MG63 (cell line): ENCODE measurements around the gene CARD6. TPM values are rescaled to one million over a fixed set of nuclear protein-coding genes. Genes with fewer than 3 reads are reported as not detected.
"Not testable (repeated sequence)": the region's sequence is repeated elsewhere in the genome, so short reads cannot be mapped to it uniquely, and the experiment has no call there.

ENCODE experiments used
- DNase-seq: peaks from one replicate; pipeline ENCODE4 v3.0.0-alpha.2; 2020
- H3K27me3 ChIP-seq: fragments of 250-450 bp; sonication (Bioruptor Pico); 2 replicates; pipeline ENCODE4 v1.5.1; 2020; ENCODE audit warnings: mild to moderate bottlenecking, moderate library complexity
- H3K36me3 ChIP-seq: fragments of 250-450 bp; sonication (Bioruptor Pico); 2 replicates; pipeline ENCODE4 v1.5.1; 2020; ENCODE audit warnings: mild to moderate bottlenecking, moderate library complexity
- H3K4me3 ChIP-seq: fragments of 250-450 bp; sonication (Bioruptor Pico); 2 replicates; pipeline ENCODE4 v1.5.1; 2020; ENCODE audit warnings: mild to moderate bottlenecking, moderate library complexity
- H3K9me3 ChIP-seq: fragments of 250-450 bp; sonication (Bioruptor Pico); 2 replicates; pipeline ENCODE4 v1.5.1; 2020; ENCODE audit warnings: mild to moderate bottlenecking, moderate library complexity
- total RNA-seq: library from RNA; depleted of rRNA; stranded (reverse); fragments of >200 nt; shearing (Covaris generic); gene quantifications from 2 replicates; pipeline ENCODE4 v1.2.3, GENCODE V29; 2014; ENCODE audit warnings: low replicate concordance

The CARD6 gene
- total RNA-seq, 1 experiment from 2014 or later, result 2.4 TPM

- Histone ChIP-seq H3K4me3 (no peak overlapping the region), H3K36me3 (no peaks in the 10 kb centered on the region), H3K27me3 (no peaks in the 10 kb centered on the region), H3K9me3 (no peaks in the 10 kb centered on the region)
- no peak for DNase-seq
These were observed 3.4 kb downstream of the CARD6 start for GRCh38 chr5:40844565-40844964.

GRCh38 chr5:40846371-40846770 lies 5.2 kb downstream of the CARD6 start:
- Histone ChIP-seq H3K27me3 (no peaks in the 10 kb centered on the region), H3K36me3 (no peaks in the 10 kb centered on the region), H3K9me3 (no peaks in the 10 kb centered on the region), H3K4me3 (no peak overlapping the region)
- DNase-seq, result no peak

GRCh38 chr5:40847525-40847924 lies 6.4 kb downstream of the CARD6 start:
- no peak overlapping the region for H3K4me3 ChIP-seq
- no peaks in the 10 kb centered on the region for H3K36me3 ChIP-seq
- no peak for DNase-seq
- no peaks in the 10 kb centered on the region for H3K9me3 ChIP-seq
- no peaks in the 10 kb centered on the region for H3K27me3 ChIP-seq

DNA sequence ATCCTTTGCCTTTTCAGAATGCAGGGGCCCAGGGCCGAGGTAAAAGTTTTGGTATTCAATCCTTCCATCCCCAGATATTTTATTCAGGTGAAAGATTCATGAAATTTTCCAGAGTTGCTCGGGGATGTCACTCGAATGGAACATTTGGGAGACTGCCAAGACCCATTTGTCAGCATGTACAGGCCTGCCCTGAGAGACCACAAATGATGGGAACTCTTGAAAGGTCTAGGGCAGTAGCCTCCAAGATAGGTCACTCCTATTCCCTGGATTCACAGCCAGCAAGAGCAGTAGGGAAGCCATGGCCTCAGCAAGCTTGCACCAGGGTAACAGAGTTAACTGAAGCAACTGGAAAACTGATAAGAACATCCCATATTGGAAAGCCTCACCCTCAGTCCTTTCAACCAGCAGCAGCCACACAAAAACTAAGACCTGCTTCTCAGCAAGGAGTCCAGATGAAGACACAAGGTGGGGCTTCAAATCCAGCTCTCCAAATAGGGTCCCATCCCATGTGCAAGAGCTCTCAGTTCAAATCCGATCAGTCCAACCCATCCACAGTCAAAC lies 12.5 kb downstream of the CARD6 start:
- DNase-seq, result no peak
- no peaks in the 10 kb centered on the region for H3K36me3 ChIP-seq
- no peak overlapping the region for H3K4me3 ChIP-seq
- no peaks in the 10 kb centered on the region for H3K27me3 ChIP-seq
- H3K9me3 ChIP-seq, result no peaks in the 10 kb centered on the region

DNA sequence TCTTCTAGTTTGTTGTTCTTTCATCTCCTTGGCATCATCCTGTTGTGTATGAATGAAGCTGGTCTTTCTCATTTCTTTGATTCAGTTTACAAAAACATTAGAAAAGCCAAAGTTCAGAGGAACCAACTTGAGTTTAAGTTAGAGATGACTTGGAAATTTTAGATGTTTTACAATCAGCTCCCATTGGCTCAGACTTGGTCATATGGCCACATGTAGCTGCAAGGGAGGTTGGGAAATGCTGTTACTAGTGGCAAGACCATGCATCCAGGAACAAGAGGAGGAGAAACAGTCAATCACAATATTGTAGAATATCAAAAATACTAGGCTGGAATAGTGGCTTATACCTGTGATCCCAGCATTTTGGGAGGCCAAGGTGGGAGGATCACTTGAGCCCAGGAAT lies 19.5 kb downstream of the CARD6 start:
- Histone ChIP-seq H3K9me3 (no peaks in the 10 kb centered on the region), H3K36me3 (no peaks in the 10 kb centered on the region), H3K4me3 (no peak overlapping the region), H3K27me3 (no peaks in the 10 kb centered on the region)
- no peak for DNase-seq

GRCh38 chr5:40865004-40865403 lies 23.8 kb downstream of the CARD6 start:
- H3K4me3 ChIP-seq, H3K36me3 ChIP-seq, H3K9me3 ChIP-seq, DNase-seq, H3K27me3 ChIP-seq: not testable (repeated sequence)

GRCh38 chr5:40866844-40867243 lies 25.7 kb downstream of the CARD6 start:
- no peak for DNase-seq
- Histone ChIP-seq H3K27me3 (no peaks in the 10 kb centered on the region), H3K9me3 (no peaks in the 10 kb centered on the region), H3K36me3 (no peaks in the 10 kb centered on the region), H3K4me3 (no peak overlapping the region)

GRCh38 chr5:40869384-40869783 lies 28.2 kb downstream of the CARD6 start:
- no peaks in the 10 kb centered on the region for H3K36me3 ChIP-seq
- no peak overlapping the region for H3K4me3 ChIP-seq
- no peaks in the 10 kb centered on the region; the same call in 1 of the 2 replicates for H3K9me3 ChIP-seq
- DNase-seq, result no peak
- no peaks in the 10 kb centered on the region for H3K27me3 ChIP-seq

GRCh38 chr5:40871177-40871576 lies 30.0 kb downstream of the CARD6 start:
- H3K9me3 ChIP-seq, result no peaks in the 10 kb centered on the region; the same call in 1 of the 2 replicates
- no peaks in the 10 kb centered on the region for H3K27me3 ChIP-seq
- DNase-seq, result peak; percentile 31
- no peaks in the 10 kb centered on the region for H3K36me3 ChIP-seq
- no peak overlapping the region for H3K4me3 ChIP-seq

GRCh38 chr5:40872253-40872652 lies 31.1 kb downstream of the CARD6 start:
- not testable (repeated sequence) for H3K4me3 ChIP-seq, DNase-seq, H3K36me3 ChIP-seq, H3K9me3 ChIP-seq, H3K27me3 ChIP-seq

DNA sequence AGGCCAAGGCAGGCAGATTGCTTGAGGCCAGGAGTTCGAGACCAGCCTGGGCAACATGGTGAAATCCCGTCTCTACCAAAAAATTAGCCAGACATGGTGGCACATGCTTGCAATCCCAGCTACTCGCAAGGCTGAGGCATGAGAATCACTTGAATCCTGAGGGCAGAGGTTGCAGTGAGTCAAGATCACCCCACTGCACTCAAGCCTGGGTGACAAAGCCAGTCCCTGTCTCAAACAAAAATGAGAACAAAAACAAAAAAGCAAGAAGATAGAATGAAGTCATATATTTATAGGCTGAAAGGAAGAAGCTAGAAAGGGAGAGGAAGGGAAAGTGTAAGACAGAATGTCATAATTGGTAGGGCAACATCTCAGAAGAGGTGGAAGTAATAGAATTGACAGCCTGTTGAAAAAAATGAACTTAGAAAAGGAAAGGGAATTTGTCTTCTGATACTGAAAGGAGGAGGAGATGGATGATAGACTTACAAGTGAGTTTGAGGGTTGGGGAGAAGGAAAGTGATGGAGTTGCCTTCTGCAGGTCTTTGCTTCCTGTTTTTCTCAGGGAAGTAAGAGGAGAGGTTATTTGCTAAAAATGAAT lies 32.2 kb downstream of the CARD6 start:
- DNase-seq, result no peak
- no peak overlapping the region for H3K4me3 ChIP-seq
- no peaks in the 10 kb centered on the region for H3K27me3 ChIP-seq
- no peaks in the 10 kb centered on the region for H3K36me3 ChIP-seq
- peaks cover 4% of the 10 kb centered on the region; the same call in 1 of the 2 replicates for H3K9me3 ChIP-seq

- no peak for DNase-seq
- Histone ChIP-seq H3K9me3 (peaks cover 4% of the 10 kb centered on the region; the same call in 1 of the 2 replicates), H3K36me3 (no peaks in the 10 kb centered on the region), H3K27me3 (no peaks in the 10 kb centered on the region), H3K4me3 (no peak overlapping the region)
These were observed 34.8 kb downstream of the CARD6 start for GRCh38 chr5:40875958-40876357.

- Histone ChIP-seq H3K4me3 (no peak overlapping the region), H3K9me3 (peaks cover 12% of the 10 kb centered on the region), H3K27me3 (no peaks in the 10 kb centered on the region), H3K36me3 (no peaks in the 10 kb centered on the region)
- DNase-seq, result no peak
These were observed 36.3 kb downstream of the CARD6 start for GRCh38 chr5:40877371-40877988.

DNA sequence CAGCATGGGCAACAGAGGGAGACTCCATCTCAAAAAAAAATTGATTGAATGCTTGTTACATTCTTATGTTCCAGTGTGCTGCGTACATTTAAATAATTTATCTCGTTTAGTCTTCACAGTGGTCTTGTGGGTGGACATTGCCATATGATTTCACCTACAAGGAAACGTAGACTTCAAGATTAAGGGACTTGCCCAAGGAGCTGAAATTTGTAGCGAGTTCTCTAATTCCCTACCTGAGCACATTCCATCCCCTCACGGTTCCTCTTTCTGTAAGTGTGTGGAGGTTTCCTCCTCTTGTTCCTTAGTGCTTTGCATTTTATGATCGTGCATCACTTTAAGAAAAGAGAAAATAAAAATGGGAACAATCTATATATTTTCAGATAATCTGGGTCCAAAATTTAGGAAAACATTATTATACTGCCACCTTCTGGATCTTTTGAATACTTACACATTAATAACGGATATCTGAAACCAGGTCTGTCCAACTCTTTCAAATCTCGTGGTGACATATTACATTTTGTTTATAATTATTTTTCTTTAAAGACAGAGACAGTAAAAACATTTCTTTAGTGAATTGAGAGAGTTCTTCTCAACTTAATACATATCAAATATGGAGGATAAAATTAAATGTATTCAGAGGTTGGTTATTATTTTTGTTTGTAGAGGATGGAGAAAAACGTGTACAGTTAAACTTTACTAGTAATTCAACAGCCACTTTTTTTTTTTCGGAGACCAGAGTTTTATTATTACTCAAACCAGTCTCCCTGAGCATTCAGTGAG lies 38.2 kb downstream of the CARD6 start:
- no peak for DNase-seq
- Histone ChIP-seq H3K9me3 (peaks cover 14% of the 10 kb centered on the region), H3K36me3 (no peaks in the 10 kb centered on the region), H3K27me3 (no peaks in the 10 kb centered on the region), H3K4me3 (no peak overlapping the region)

- Histone ChIP-seq H3K4me3 (no peak overlapping the region), H3K27me3 (no peaks in the 10 kb centered on the region), H3K36me3 (no peaks in the 10 kb centered on the region), H3K9me3 (peaks cover 10% of the 10 kb centered on the region)
- no peak for DNase-seq
These were observed 41.1 kb downstream of the CARD6 start for GRCh38 chr5:40882291-40882690.

DNA sequence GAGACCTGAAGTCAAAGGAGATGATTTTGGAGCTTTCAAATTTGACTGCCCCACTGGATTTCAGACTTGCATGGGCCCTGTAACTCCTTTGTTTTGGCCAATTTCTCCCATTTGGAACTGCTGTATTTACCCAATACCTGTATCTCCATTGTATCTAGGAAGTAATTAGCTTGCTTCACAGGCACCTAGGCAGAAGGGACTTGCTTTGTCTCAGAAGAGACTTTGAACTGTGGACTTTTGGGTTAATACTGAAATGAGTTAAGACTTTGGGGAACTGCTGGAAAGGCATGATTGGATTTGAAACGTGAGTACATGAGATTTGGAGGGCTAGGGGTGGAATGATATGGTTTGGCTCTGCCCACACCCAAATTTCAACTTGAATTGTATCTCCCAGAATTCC lies 41.9 kb downstream of the CARD6 start:
- not testable (repeated sequence) for H3K4me3 ChIP-seq, DNase-seq, H3K36me3 ChIP-seq, H3K27me3 ChIP-seq, H3K9me3 ChIP-seq
